WTC11 (cell line): ENCODE measurements around the gene OR5F1.

Experiments used
- CTCF ChIP-seq: fragments of 200-600 bp; IDR thresholded peaks from 2 replicates; pipeline ENCODE4 v1.8.0; 2022; ENCODE audit warnings: antibody characterized with exemption
- ZMAT4 ChIP-seq: fragments of 250-450 bp; sonication (Bioruptor Pico); IDR thresholded peaks from 2 replicates; pipeline ENCODE4 v1.9.0; 2021; ENCODE audit warnings: mild to moderate bottlenecking

- TF ChIP-seq CTCF: no peak
- no peak for TF ChIP-seq ZMAT4 (CRISPR knock-in tag)
Observed at GRCh38 chr11:55949330-55949729, 45.1 kb downstream of the OR5F1 start.
